ENCODE data around the gene MS4A7.
A peak's percentile ranks its signal among the peaks of the same experiment; 100 is the strongest.
"Not testable (repeated sequence)": the region's sequence is repeated elsewhere in the genome, so short reads cannot be mapped to it uniquely, and the experiment has no call there.

The MS4A7 gene

DNA sequence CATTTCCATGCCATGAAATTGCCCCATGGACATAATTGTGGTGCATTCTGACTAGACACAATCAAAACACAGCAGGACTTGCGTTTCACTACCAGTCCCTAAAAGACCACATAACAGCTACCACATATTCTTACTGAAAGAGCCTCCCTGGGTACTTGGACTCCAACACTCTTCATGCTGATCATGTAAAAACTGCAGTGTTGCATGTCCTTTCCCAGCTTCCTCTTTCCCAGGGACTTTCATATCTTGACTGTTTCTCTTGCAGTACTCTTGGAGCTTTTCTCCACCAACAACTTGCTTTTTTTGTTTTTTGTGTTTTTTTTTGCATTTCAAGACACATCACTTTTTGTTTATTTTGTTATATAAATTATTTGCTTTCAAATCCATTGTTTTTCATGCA is 28.3 kb upstream of the MS4A7 start:
- no peak overlapping the region for H3K27ac ChIP-seq (ENCODE audit: low read length)

DNA sequence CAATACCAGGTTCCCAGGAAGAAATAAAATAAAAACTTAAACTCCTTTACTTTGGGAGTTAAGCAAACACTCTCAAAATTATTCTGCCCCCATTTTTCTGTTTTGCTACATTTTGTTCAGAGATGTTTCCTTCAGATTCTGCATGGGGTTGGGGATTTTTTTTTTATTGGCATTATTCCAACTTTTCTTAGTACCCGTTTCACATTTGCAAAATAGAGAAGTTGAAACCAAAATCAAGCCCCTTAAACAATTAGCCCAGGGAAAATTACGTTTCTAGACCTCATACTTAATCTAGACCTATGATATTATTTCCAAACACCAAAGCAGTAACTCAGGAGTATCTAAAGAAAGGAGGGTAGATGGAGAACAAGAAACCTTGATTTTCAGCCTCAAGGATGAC is 20.6 kb upstream of the MS4A7 start:
- H3K36me3 ChIP-seq (ENCODE audit: insufficient read depth, low read depth, low read length), result no peaks in the 10 kb centered on the region
- H3K9ac ChIP-seq (ENCODE audit: low read depth, low read length), result no peak overlapping the region
- no peak overlapping the region for H3K4me3 ChIP-seq (ENCODE audit: low read length)
- H3K4me1 ChIP-seq (ENCODE audit: insufficient read depth, low read length), result no peaks in the 10 kb centered on the region
- H3K27ac ChIP-seq (ENCODE audit: low read length), result no peak overlapping the region
- H3K9me3 ChIP-seq (ENCODE audit: insufficient read depth, low read depth, low read length), result peaks cover 29% of the 10 kb centered on the region
- H3K27me3 ChIP-seq (ENCODE audit: insufficient read depth, low read length), result no peaks in the 10 kb centered on the region

More for the DNA sequence above, 28.3 kb upstream of the MS4A7 start:
- H3K4me1 ChIP-seq (ENCODE audit: insufficient read depth, low read length), result no peaks in the 10 kb centered on the region
- no peaks in the 10 kb centered on the region for H3K36me3 ChIP-seq (ENCODE audit: insufficient read depth, low read depth, low read length)
- H3K27me3 ChIP-seq (ENCODE audit: insufficient read depth, low read length), result no peaks in the 10 kb centered on the region
- H3K9ac ChIP-seq (ENCODE audit: low read depth, low read length), result no peak overlapping the region
- no peak overlapping the region for H3K4me3 ChIP-seq (ENCODE audit: low read length)
- H3K9me3 ChIP-seq (ENCODE audit: insufficient read depth, low read depth, low read length), result peaks cover 7% of the 10 kb centered on the region; the same call in 1 of the 2 replicates

DNA sequence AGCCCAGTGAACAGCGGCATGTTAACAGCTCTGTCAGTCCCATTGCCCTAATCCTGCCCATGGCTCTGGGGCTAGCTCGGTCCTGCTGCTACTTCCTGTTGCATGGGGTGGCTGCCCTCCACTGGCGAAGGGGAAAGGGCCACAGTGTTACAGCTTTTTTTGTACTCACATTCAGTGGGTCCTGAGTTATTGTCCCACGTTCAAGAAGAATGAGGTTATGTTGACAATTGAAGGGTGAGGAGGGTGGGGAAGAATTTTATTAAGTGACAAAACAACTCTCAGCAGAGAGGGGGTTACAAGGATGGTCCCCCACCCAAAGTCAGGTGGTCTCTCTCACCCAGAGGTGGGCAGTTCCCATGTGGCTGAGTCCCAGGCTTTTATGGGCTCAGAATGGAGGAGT is 17.7 kb upstream of the MS4A7 start:
- Histone ChIP-seq H3K4me3 (ENCODE audit: low read length) (no peak overlapping the region), H3K36me3 (ENCODE audit: insufficient read depth, low read depth, low read length) (no peaks in the 10 kb centered on the region), H3K9me3 (ENCODE audit: insufficient read depth, low read depth, low read length) (peaks cover 22% of the 10 kb centered on the region), H3K27me3 (ENCODE audit: insufficient read depth, low read length) (no peaks in the 10 kb centered on the region), H3K9ac (ENCODE audit: low read depth, low read length) (no peak overlapping the region), H3K27ac (ENCODE audit: low read length) (no peak overlapping the region), H3K4me1 (ENCODE audit: insufficient read depth, low read length) (peaks cover 10% of the 10 kb centered on the region)

DNA sequence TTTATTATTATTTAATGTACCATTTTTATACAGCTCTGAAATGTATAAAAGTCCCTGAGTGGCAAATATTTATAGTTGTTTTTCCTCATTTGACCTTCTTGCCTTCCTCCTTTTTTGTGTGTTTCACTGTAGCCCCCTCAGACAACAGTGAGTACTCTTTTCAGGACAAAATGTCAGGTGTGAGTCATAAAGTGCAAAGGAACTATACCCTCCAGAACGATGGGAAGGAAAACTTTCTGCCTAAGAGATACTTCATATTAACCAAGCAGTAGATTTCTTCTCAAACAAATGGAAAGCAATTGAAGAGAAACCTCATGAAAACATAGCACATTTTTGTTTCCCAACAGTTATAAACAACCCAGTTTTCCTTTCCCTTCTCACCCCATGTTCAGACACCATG is 16.1 kb upstream of the MS4A7 start:
- Histone ChIP-seq H3K27me3 (ENCODE audit: insufficient read depth, low read length) (no peaks in the 10 kb centered on the region), H3K27ac (ENCODE audit: low read length) (no peak overlapping the region), H3K9ac (ENCODE audit: low read depth, low read length) (no peak overlapping the region), H3K36me3 (ENCODE audit: insufficient read depth, low read depth, low read length) (no peaks in the 10 kb centered on the region), H3K4me1 (ENCODE audit: insufficient read depth, low read length) (peaks cover 10% of the 10 kb centered on the region), H3K4me3 (ENCODE audit: low read length) (no peak overlapping the region), H3K9me3 (ENCODE audit: insufficient read depth, low read depth, low read length) (peaks cover 22% of the 10 kb centered on the region)

DNA sequence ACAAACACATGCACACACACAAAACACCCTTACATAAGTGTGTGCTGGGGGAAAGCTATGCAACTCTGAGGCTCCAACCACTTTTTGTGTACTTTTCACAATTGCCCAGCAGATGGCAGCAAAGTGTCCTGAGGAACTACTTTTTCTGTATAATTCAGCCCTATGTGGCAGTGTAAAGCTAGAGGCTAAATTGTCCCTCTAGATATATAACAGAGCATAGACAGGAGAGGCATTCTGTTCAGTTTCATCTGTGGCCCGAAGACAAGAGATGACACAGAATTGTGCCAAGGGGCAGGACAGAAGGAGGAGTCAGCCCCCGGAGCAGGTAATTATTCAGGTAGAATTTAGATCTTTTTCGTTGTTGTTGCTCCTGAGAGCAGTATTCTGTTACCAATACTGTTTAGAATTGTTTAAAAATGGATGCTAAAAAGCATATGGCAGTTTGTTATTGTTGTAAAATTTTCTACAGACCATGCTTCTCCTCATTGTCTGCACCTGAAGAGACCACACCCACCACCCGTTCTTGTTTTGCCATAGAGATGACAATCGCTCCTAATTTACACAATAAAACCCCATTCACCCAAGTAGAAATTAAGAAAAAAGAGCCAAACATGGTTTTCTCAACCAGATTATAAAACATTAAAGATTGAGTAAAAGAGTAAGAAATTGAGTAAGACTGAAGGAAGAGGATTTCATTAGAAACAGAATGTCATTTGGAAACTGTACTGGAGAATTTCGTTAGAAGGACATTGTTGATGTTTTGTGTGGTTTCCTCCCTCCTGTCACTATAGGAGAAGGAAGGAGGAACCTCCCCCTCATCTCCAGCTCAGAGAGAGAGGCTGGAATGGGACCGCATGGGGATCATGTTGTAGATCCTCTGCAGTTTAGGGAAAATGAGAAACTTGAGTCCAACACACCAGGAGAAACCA is 14.5 kb upstream of the MS4A7 start:
- peak overlapping the region; percentile 61; the same call in 1 of the 2 replicates for H3K9ac ChIP-seq (ENCODE audit: low read depth, low read length)
- H3K36me3 ChIP-seq (ENCODE audit: insufficient read depth, low read depth, low read length), result no peaks in the 10 kb centered on the region
- peak overlapping the region; percentile 67 for H3K27ac ChIP-seq (ENCODE audit: low read length)
- H3K4me3 ChIP-seq (ENCODE audit: low read length), result peak overlapping the region; percentile 47; the same call in 1 of the 2 replicates
- peaks cover 22% of the 10 kb centered on the region for H3K9me3 ChIP-seq (ENCODE audit: insufficient read depth, low read depth, low read length)
- H3K27me3 ChIP-seq (ENCODE audit: insufficient read depth, low read length), result no peaks in the 10 kb centered on the region
- peaks cover 10% of the 10 kb centered on the region for H3K4me1 ChIP-seq (ENCODE audit: insufficient read depth, low read length)

DNA sequence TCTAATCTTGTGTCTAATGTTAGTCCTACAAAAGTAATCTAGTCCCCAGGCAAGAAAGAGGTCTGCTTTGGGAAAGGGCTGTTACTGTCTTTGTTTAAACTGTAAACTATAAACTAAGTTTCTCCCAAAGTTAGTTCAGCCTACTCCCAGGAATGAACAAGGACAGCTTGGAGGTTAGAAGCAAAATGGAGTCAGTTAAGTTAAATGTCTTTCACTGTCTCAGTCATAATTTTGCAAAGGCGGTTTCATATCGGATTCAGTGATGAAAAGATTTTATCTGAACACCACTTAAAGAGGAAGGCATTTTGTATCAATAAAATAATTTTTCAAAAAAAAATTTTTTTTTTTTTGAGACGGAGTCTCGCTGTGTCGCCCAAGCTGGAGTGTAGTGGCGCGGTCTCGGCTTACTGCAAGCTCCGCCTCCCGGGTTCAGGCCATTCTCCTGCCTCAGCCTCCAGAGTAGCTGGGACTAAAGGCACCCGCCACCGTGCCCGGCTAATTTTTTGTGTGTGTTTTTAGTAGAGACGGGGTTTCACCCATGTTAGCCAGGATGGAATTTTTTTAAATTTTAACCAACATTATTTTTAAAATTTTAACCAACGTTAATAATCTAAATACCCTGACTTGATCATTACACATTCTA is 11.9 kb upstream of the MS4A7 start:
- not testable (repeated sequence) for H3K27ac ChIP-seq (ENCODE audit: low read length); H3K4me3 ChIP-seq (ENCODE audit: low read length); H3K9ac ChIP-seq (ENCODE audit: low read depth, low read length); H3K36me3 ChIP-seq (ENCODE audit: insufficient read depth, low read depth, low read length); H3K27me3 ChIP-seq (ENCODE audit: insufficient read depth, low read length); H3K9me3 ChIP-seq (ENCODE audit: insufficient read depth, low read depth, low read length)
- peaks cover 10% of the 10 kb centered on the region for H3K4me1 ChIP-seq (ENCODE audit: insufficient read depth, low read length)

DNA sequence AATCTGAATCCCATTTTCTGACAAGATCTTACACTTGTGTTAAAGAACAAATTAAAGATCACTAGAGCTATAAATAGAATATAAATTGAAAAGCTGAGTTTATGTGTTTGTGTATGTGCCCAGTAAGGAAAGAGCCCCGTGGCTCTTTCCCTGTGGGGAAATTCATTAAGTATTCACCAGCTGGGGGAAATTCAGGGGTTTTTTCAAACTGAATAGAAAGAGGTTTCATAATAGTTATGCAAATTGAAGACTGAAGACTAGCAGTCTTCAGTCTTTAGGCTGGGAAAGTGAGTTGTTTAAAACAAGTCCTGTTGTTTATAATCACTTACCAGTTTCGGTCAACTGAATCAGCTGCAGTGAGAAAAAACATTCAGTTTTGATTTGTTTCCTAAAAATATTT is 11.3 kb upstream of the MS4A7 start:
- Histone ChIP-seq H3K9ac (ENCODE audit: low read depth, low read length) (no peak overlapping the region), H3K4me3 (ENCODE audit: low read length) (no peak overlapping the region), H3K36me3 (ENCODE audit: insufficient read depth, low read depth, low read length) (no peaks in the 10 kb centered on the region), H3K27me3 (ENCODE audit: insufficient read depth, low read length) (no peaks in the 10 kb centered on the region), H3K9me3 (ENCODE audit: insufficient read depth, low read depth, low read length) (no peaks in the 10 kb centered on the region), H3K27ac (ENCODE audit: low read length) (no peak overlapping the region), H3K4me1 (ENCODE audit: insufficient read depth, low read length) (peaks cover 10% of the 10 kb centered on the region)

DNA sequence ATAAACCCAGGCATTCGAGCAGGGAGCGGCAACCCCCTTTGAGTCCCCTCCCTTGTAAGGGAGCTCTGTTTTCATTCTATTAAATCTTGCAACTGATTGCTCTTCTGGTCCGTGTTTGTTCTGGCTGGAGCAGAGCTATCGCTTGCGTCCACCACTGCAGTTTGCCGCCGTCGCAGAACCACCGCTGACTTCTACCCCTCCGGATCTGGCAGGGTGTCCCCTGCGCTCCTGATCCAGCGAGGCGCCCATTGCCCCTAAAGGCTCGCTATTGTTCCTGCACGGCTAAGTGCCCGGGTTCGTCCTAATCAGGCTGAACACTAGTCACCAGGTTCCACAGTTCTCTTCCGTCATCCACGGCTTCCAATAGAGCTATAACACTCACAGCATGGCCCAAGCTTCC is 10.4 kb upstream of the MS4A7 start:
- Histone ChIP-seq H3K9me3 (ENCODE audit: insufficient read depth, low read depth, low read length) (no peaks in the 10 kb centered on the region), H3K27ac (ENCODE audit: low read length) (no peak overlapping the region), H3K9ac (ENCODE audit: low read depth, low read length) (no peak overlapping the region), H3K27me3 (ENCODE audit: insufficient read depth, low read length) (no peaks in the 10 kb centered on the region), H3K4me3 (ENCODE audit: low read length) (no peak overlapping the region), H3K36me3 (ENCODE audit: insufficient read depth, low read depth, low read length) (no peaks in the 10 kb centered on the region), H3K4me1 (ENCODE audit: insufficient read depth, low read length) (peaks cover 10% of the 10 kb centered on the region)

DNA sequence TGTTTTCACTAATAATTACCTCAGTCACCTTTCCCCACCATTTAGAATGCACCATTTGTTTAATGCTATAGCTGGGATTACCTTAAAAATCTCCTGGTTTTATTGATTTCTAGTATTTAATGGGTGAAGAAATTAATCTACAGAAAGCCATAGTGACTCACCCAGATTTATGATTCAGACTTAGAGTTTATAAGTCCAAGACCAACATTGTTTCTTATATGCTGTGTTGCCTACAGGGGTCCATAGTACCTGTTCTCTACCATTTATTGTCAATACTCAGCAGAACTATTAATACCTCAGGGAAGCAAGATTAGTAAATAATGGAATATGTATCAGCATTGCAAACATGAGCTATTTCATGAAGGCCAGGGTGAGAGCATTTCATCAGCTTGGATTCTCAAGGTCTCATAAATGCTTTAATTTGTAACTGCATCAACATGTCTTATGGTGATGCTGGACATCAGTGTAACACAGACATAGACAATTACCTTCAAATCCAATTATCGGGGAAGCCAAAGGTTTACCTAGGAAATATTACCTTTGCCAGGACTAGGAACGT is 8.0 kb upstream of the MS4A7 start:
- no peak overlapping the region for H3K4me3 ChIP-seq (ENCODE audit: low read length)
- H3K27ac ChIP-seq (ENCODE audit: low read length), result no peak overlapping the region
- H3K4me1 ChIP-seq (ENCODE audit: insufficient read depth, low read length), result no peaks in the 10 kb centered on the region; the same call in 1 of the 2 replicates
- no peaks in the 10 kb centered on the region for H3K36me3 ChIP-seq (ENCODE audit: insufficient read depth, low read depth, low read length)
- no peak overlapping the region for H3K9ac ChIP-seq (ENCODE audit: low read depth, low read length)
- H3K9me3 ChIP-seq (ENCODE audit: insufficient read depth, low read depth, low read length), result no peaks in the 10 kb centered on the region
- no peaks in the 10 kb centered on the region for H3K27me3 ChIP-seq (ENCODE audit: insufficient read depth, low read length)

DNA sequence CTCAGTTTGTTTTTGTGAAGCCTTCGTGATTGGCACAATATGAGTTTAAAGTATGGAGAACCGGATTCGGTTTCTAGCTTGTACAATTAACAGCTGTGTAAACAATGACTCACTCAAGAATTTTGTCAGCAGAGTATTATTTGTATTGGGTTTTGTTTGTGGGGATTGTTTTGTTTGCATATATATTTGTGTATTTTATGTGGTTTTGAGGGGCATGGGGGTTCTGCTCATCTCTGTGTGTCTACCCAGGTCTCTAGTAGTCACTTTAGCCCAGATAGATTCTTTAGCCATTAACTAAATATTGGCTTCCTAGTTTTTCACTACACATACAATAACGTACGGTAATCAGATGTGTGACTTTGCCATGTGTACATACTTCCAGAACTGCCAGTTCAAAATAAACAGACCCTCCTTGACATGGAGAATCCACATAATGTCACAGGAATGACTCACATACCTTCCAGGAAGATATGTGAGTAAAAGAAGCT is 7.5 kb upstream of the MS4A7 start:
- Histone ChIP-seq H3K27me3 (ENCODE audit: insufficient read depth, low read length) (no peaks in the 10 kb centered on the region), H3K9me3 (ENCODE audit: insufficient read depth, low read depth, low read length) (no peaks in the 10 kb centered on the region), H3K4me3 (ENCODE audit: low read length) (no peak overlapping the region), H3K27ac (ENCODE audit: low read length) (no peak overlapping the region), H3K36me3 (ENCODE audit: insufficient read depth, low read depth, low read length) (no peaks in the 10 kb centered on the region), H3K4me1 (ENCODE audit: insufficient read depth, low read length) (no peaks in the 10 kb centered on the region; the same call in 1 of the 2 replicates), H3K9ac (ENCODE audit: low read depth, low read length) (no peak overlapping the region)

DNA sequence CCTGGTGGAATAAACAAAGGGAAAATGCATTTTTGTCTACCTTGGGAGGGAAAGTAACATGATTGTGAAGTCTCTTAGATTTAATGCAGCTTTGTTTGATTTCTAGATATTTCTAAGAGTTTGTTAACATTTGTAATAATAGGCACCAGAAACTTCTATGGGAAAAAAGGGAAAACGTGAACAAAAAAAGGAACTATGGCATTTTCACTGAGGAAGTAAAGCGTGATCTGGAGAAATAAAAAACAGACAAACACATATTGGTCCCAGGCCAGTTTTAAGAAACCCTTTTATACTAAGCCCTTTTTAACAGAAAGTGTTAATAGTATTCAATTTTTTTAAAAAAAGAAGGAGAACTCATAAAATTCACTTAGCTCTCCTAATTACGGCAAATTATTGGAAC is 6.9 kb upstream of the MS4A7 start:
- H3K4me1 ChIP-seq (ENCODE audit: insufficient read depth, low read length), result no peaks in the 10 kb centered on the region; the same call in 1 of the 2 replicates
- no peaks in the 10 kb centered on the region for H3K9me3 ChIP-seq (ENCODE audit: insufficient read depth, low read depth, low read length)
- no peak overlapping the region for H3K27ac ChIP-seq (ENCODE audit: low read length)
- no peak overlapping the region for H3K4me3 ChIP-seq (ENCODE audit: low read length)
- H3K36me3 ChIP-seq (ENCODE audit: insufficient read depth, low read depth, low read length), result no peaks in the 10 kb centered on the region
- H3K27me3 ChIP-seq (ENCODE audit: insufficient read depth, low read length), result no peaks in the 10 kb centered on the region
- H3K9ac ChIP-seq (ENCODE audit: low read depth, low read length), result no peak overlapping the region
